HTR-8/SVneo (cell line): Measurements from ENCODE around the gene EML4.
"Not testable (repeated sequence)": the region's sequence is repeated elsewhere in the genome, so short reads cannot be mapped to it uniquely, and the experiment has no call there.

Experiments
- DNase-seq: peaks from one replicate; pipeline ENCODE4 v3.0.0; 2011; ENCODE audit warnings: low spot score, mixed read lengths; ENCODE audit not compliant: insufficient read length
- FAIRE-seq: peaks from 2 replicates; lab custom pipeline; 2011; peaks lifted over from hg19 to GRCh38; lab: Jason Lieb, UNC

Gene EML4

GRCh38 chr2:42321452-42322064 lies 152.4 kb downstream of the EML4 start:
- no peak for DNase-seq
- FAIRE-seq = no peak

- DNase-seq (no peak), FAIRE-seq (no peak)
These were observed 155.1 kb downstream of the EML4 start for GRCh38 chr2:42324244-42324643.

- FAIRE-seq (no peak), DNase-seq (no peak)
These were observed 155.8 kb downstream of the EML4 start for GRCh38 chr2:42324949-42325348.

GRCh38 chr2:42325609-42326008 lies 156.5 kb downstream of the EML4 start:
- no peak for FAIRE-seq
- no peak for DNase-seq

- DNase-seq (no peak), FAIRE-seq (no peak)
These were observed 158.0 kb downstream of the EML4 start for GRCh38 chr2:42327125-42327524.

GRCh38 chr2:42328148-42328833 lies 159.1 kb downstream of the EML4 start:
- FAIRE-seq (no peak), DNase-seq (peak; percentile 29)

GRCh38 chr2:42328923-42329322 lies 159.8 kb downstream of the EML4 start:
- no peak for FAIRE-seq
- DNase-seq = no peak

- FAIRE-seq (no peak), DNase-seq (no peak)
These were observed 160.6 kb downstream of the EML4 start for GRCh38 chr2:42329736-42330135.

GRCh38 chr2:42331569-42332284 lies 162.6 kb downstream of the EML4 start:
- DNase-seq = no peak
- FAIRE-seq = no peak

- DNase-seq = no peak
- no peak for FAIRE-seq
These were observed 163.4 kb downstream of the EML4 start for GRCh38 chr2:42332575-42332974.

- DNase-seq (no peak), FAIRE-seq (no peak)
These were observed 164.4 kb downstream of the EML4 start for GRCh38 chr2:42333579-42333978.

GRCh38 chr2:42334220-42334619 lies 165.1 kb downstream of the EML4 start:
- FAIRE-seq = no peak
- DNase-seq = no peak

- DNase-seq, FAIRE-seq: not testable (repeated sequence)
These were observed 165.7 kb downstream of the EML4 start for GRCh38 chr2:42334865-42335264.

- DNase-seq (no peak), FAIRE-seq (no peak)
These were observed 166.5 kb downstream of the EML4 start for GRCh38 chr2:42335514-42336104.

GRCh38 chr2:42336361-42336965 lies 167.3 kb downstream of the EML4 start:
- no peak for FAIRE-seq
- DNase-seq = no peak

GRCh38 chr2:42337356-42337820 lies 168.2 kb downstream of the EML4 start:
- FAIRE-seq (no peak), DNase-seq (no peak)

GRCh38 chr2:42337846-42338566 lies 168.9 kb downstream of the EML4 start:
- FAIRE-seq (no peak), DNase-seq (no peak)

- FAIRE-seq (no peak), DNase-seq (no peak)
These were observed 169.5 kb downstream of the EML4 start for GRCh38 chr2:42338567-42339190.

GRCh38 chr2:42339191-42339912 lies 170.2 kb downstream of the EML4 start:
- FAIRE-seq = no peak

More at GRCh38 chr2:42339191-42339912, 170.2 kb downstream of the EML4 start:
- DNase-seq = no peak
